OCI-LY7 (cell line): ENCODE data around the gene EPAS1. TPM values are rescaled to one million over a fixed set of nuclear protein-coding genes. Genes with fewer than 3 reads are reported as not detected.

Source experiments
- BruUV-seq: library from RNA; stranded (reverse); fragments of 400-500 nt; replicated peaks from 2 replicates; lab custom pipeline; 2021; lab: Mats Ljungman, UMichigan
- CTCF ChIA-PET: fragments of 300-600 bp; sonication (Branson Sonifier 250); formaldehyde crosslinking; loops from one replicate; lab custom pipeline; 2022; ENCODE audit warnings: antibody characterized with exemption; ENCODE audit not compliant: unreplicated experiment; lab: Charles Lee
- POLR2A ChIA-PET: fragments of 300-600 bp; sonication (Branson Sonifier 250); formaldehyde crosslinking; loops from one replicate; lab custom pipeline; 2022; ENCODE audit warnings: antibody characterized with exemption; lab: Charles Lee
- DNase-seq: peaks from one replicate; pipeline ENCODE4 v3.0.0-alpha.2; 2015; ENCODE audit warnings: low spot score
- H2AFZ ChIP-seq: fragments of 200-600 bp; sonication (generic), shearing (Covaris generic); 2 replicates; pipeline ENCODE4 v1.6.1; 2014; ENCODE audit warnings: mild to moderate bottlenecking, antibody characterized with exemption, low read length, moderate library complexity
- H3K27ac ChIP-seq: fragments of 200-600 bp; sonication (generic); 2 replicates; pipeline ENCODE4 v1.5.1; 2014; ENCODE audit warnings: mixed run types, low read depth, mild to moderate bottlenecking, moderate library complexity, low read length, inconsistent platforms; ENCODE audit not compliant: poor library complexity, severe bottlenecking
- H3K36me3 ChIP-seq: fragments of 200-600 bp; sonication (generic); 2 replicates; pipeline ENCODE4 v1.6.1; 2014; ENCODE audit warnings: mild to moderate bottlenecking, antibody characterized with exemption, low read length, moderate library complexity, mixed read lengths; ENCODE audit not compliant: insufficient read depth
- H3K4me1 ChIP-seq: fragments of 200-600 bp; sonication (generic); 2 replicates; pipeline ENCODE4 v1.5.1; 2014; ENCODE audit warnings: mild to moderate bottlenecking, low read length; ENCODE audit not compliant: insufficient read depth, poor library complexity, severe bottlenecking
- H3K4me2 ChIP-seq: fragments of 200-600 bp; sonication (generic); 2 replicates; pipeline ENCODE4 v1.6.1; 2014; ENCODE audit warnings: mild to moderate bottlenecking, low read length
- H3K4me3 ChIP-seq: fragments of 200-600 bp; sonication (generic); 2 replicates; pipeline ENCODE4 v1.5.1; 2014; ENCODE audit warnings: mild to moderate bottlenecking, low read depth, low read length; ENCODE audit not compliant: poor library complexity, severe bottlenecking
- H3K79me2 ChIP-seq: fragments of 200-600 bp; sonication (generic); 2 replicates; pipeline ENCODE4 v1.6.1; 2016; ENCODE audit warnings: low read depth, mild to moderate bottlenecking, low read length, moderate library complexity, mixed read lengths; ENCODE audit not compliant: insufficient read depth
- H3K9me2 ChIP-seq: fragments of 200-600 bp; sonication (generic); 2 replicates; pipeline ENCODE4 v1.6.1; 2016; ENCODE audit warnings: mild to moderate bottlenecking, low read length, mixed read lengths; ENCODE audit not compliant: insufficient read depth
- H3K9me3 ChIP-seq: fragments of 200-600 bp; sonication (generic); 2 replicates; pipeline ENCODE4 v1.6.1; 2014; ENCODE audit warnings: mild to moderate bottlenecking, mixed run types, low read length, mixed read lengths
- H4K20me1 ChIP-seq: fragments of 200-600 bp; sonication (generic); 2 replicates; pipeline ENCODE4 v1.6.1; 2014; ENCODE audit warnings: mild to moderate bottlenecking, antibody characterized with exemption, low read length, moderate library complexity, mixed read lengths; ENCODE audit not compliant: insufficient read depth
- CTCF ChIP-seq: fragments of 200-600 bp; sonication (generic); conservative IDR thresholded peaks from 2 replicates; pipeline ENCODE4 v1.5.1; 2014; ENCODE audit warnings: mild to moderate bottlenecking, antibody characterized with exemption, low read length, moderate library complexity, mixed read lengths
- EZH2phosphoT487 ChIP-seq: fragments of 200-600 bp; sonication (generic); IDR thresholded peaks from 2 replicates; pipeline ENCODE4 v1.6.1; 2018; ENCODE audit warnings: low read depth, borderline replicate concordance, mild to moderate bottlenecking, mixed run types, antibody characterized with exemption, low read length, moderate library complexity, mixed read lengths
- intact Hi-C: fragments of 100-400 bp; cut with micrococcal nuclease; formaldehyde crosslinking; loops from one replicate; pipeline ENCODE4 v1.10.0; 2022; ENCODE audit not compliant: unreplicated experiment
- total RNA-seq, 2 experiments: library from RNA; depleted of rRNA in 1 of 2; stranded (reverse); fragments of >200 nt in 1 of 2; shearing (Covaris generic) in 1 of 2; gene quantifications; 2 replicates each; pipeline ENCODE4 v1.2.3, GENCODE V29; 2014 to 2022

Gene EPAS1
- total RNA-seq, 2 experiments from 2014 or later, result 0.74 TPM; not detected in 1

- DNase-seq, result no peak
- Histone ChIP-seq H4K20me1 (no peaks in the 10 kb centered on the region), H3K9me3 (no peaks in the 10 kb centered on the region), H3K9me2 (no peaks in the 10 kb centered on the region), H3K4me1 (no peaks in the 10 kb centered on the region), H3K79me2 (no peaks in the 10 kb centered on the region), H3K4me2 (no peak overlapping the region), H3K36me3 (no peaks in the 10 kb centered on the region), H3K4me3 (no peak overlapping the region), H3K27ac (no peak overlapping the region), H2AFZ (no peak overlapping the region)
- POLR2A ChIA-PET, result no interaction called here
- intact Hi-C loops, result no loop called here
- TF ChIP-seq EZH2phosphoT487, result no peak
- no peak for TF ChIP-seq CTCF
- CTCF ChIA-PET, result no interaction called here
- BruUV-seq, result no TSS peak
These were observed 31.1 kb upstream of the EPAS1 start for GRCh38 chr2:46266134-46266533.

GRCh38 chr2:46267616-46268015 is 29.6 kb upstream of the EPAS1 start:
- Histone ChIP-seq H3K27ac (no peak overlapping the region), H3K4me2 (no peak overlapping the region), H3K9me3 (no peaks in the 10 kb centered on the region), H3K9me2 (no peaks in the 10 kb centered on the region), H4K20me1 (no peaks in the 10 kb centered on the region), H3K4me3 (no peak overlapping the region), H3K4me1 (no peaks in the 10 kb centered on the region), H2AFZ (no peak overlapping the region), H3K36me3 (no peaks in the 10 kb centered on the region), H3K79me2 (no peaks in the 10 kb centered on the region)
- no peak for DNase-seq
- TF ChIP-seq EZH2phosphoT487 (no peak), CTCF (no peak)
- no TSS peak for BruUV-seq
- intact Hi-C loops, result no loop called here
- POLR2A ChIA-PET, result no interaction called here
- CTCF ChIA-PET, result no interaction called here

GRCh38 chr2:46268196-46268595 is 29.0 kb upstream of the EPAS1 start:
- DNase-seq, result no peak
- H3K4me2 ChIP-seq, result no peak overlapping the region
- H3K4me1 ChIP-seq, result no peaks in the 10 kb centered on the region
- intact Hi-C loops, result no loop called here
- no peak overlapping the region for H3K4me3 ChIP-seq
- H3K36me3 ChIP-seq, result no peaks in the 10 kb centered on the region
- H3K79me2 ChIP-seq, result no peaks in the 10 kb centered on the region
- H2AFZ ChIP-seq, result no peak overlapping the region
- no peak overlapping the region for H3K27ac ChIP-seq
- CTCF ChIA-PET, result no interaction called here
- POLR2A ChIA-PET, result no interaction called here
- no peaks in the 10 kb centered on the region for H3K9me3 ChIP-seq
- H4K20me1 ChIP-seq, result no peaks in the 10 kb centered on the region
- H3K9me2 ChIP-seq, result no peaks in the 10 kb centered on the region
- TF ChIP-seq CTCF (no peak), EZH2phosphoT487 (no peak)
- no TSS peak for BruUV-seq
